Body of pancreas (tissue), 4 donors: Measurements from ENCODE around the gene PRSS53. TPM values are rescaled to one million over a fixed set of nuclear protein-coding genes. Genes with fewer than 3 reads are reported as not detected.

Experiments
- ATAC-seq: fragments of 150-250 bp; one replicate; pipeline ENCODE4 v1.9.1; 2016
- DNase-seq, 4 donors: peaks; one replicate each; pipeline ENCODE4 v3.0.0-alpha.2; 2019
- H3K27ac ChIP-seq, 4 donors: fragments of 200-600 bp; sonication (generic); 1 replicate in 3 of 4; 2 replicates in 1 of 4; pipeline versions ENCODE4 v1.5.1 to v1.6.1; 2016 to 2019; ENCODE audit warnings: mild to moderate bottlenecking in 1 of 4, mixed read lengths in 1 of 4, moderate library complexity in 1 of 4
- H3K27me3 ChIP-seq, 2 donors: fragments of 200-600 bp; sonication (generic); one replicate each; pipeline ENCODE4 v1.6.0; 2016; ENCODE audit warnings: mild to moderate bottlenecking in 1 of 2
- H3K36me3 ChIP-seq, 2 donors: fragments of 200-600 bp; sonication (generic); replicated peaks in 1 of 2; 2 replicates each; pipeline ENCODE4 v1.5.1; 2016; ENCODE audit warnings: low read depth in 2 of 2; ENCODE audit not compliant: insufficient read depth in 1 of 2
- H3K4me1 ChIP-seq: fragments of 200-600 bp; sonication (generic); one replicate; pipeline ENCODE4 v1.6.0; 2016
- H3K4me3 ChIP-seq, 2 donors: fragments of 200-600 bp; sonication (generic); 1 replicate in 1 of 2; 2 replicates in 1 of 2; pipeline ENCODE4 v1.5.1; 2016 to 2019
- H3K9me3 ChIP-seq, 3 donors: fragments of 200-600 bp; sonication (generic); 1 replicate in 2 of 3; 2 replicates in 1 of 3; pipeline ENCODE4 v1.5.1; 2016
- POLR2A ChIP-seq, 3 donors: fragments of 450-650 bp; IDR thresholded peaks; one replicate each; pipeline ENCODE4 v1.6.1; 2016; ENCODE audit warnings: antibody characterized with exemption in 3 of 3, mild to moderate bottlenecking in 2 of 3
- WGBS, 2 donors: methylation state at CpG; one replicate each; pipeline ENCODE4 v1.1.5; 2017; 5-methylcytosine and 5-hydroxymethylcytosine counted together
- intact Hi-C: fragments of 100-400 bp; cut with DNase I; formaldehyde crosslinking; loops from one replicate; pipeline ENCODE4 v1.15.1; 2023
- total RNA-seq, 2 donors: library from RNA; depleted of rRNA; stranded (reverse); fragments of >200 nt; gene quantifications; one replicate each; pipeline ENCODE4 v1.1.0, GENCODE V29; 2016
- TF ChIP-seq, protein P1 (sequence below), 7 experiments: fragments of 450-650 bp in 4 of 7; fragments of 200-600 bp in 3 of 7; sonication (generic) in 3 of 7; IDR thresholded peaks; one replicate each; pipeline ENCODE4 v1.5.1; 2016 to 2019; ENCODE audit warnings: antibody characterized with exemption in 7 of 7

PRSS53 gene
- total RNA-seq, 2 donors from 2014 or later, result 3.0 to 6.0 TPM

DNA sequence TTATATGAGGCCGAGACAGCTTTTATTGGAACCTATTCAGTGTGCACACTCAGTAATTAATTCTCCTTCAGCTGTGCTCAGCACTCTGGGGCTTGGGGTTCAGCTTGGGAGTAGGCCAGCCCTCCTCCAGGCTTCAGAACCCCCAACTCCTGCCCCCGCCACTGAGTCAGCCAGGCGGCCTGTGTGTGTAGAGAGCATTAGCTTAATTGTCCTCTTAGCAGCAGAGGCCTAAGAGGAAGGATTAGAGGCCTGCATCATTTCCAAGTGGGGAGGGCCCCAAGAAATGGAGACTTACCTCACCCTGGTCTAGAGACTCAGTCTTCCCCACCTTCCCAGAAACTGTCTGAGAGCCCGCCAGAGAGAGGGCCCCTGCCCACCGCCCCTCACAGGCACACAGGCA lies 772 bp downstream of the PRSS53 start:
- H3K9me3 ChIP-seq, result no peaks in the 10 kb centered on the region
- H3K4me1 ChIP-seq, result peaks cover 3% of the 10 kb centered on the region
- no peak overlapping the region for H3K4me3 ChIP-seq
- intact Hi-C loops, result no loop called here
- H3K27me3 ChIP-seq, result no peaks in the 10 kb centered on the region
- whole genome bisulfite sequencing, 2 donors, result 76 to 82% methylated on average over 2 to 5 of the region's 5 CpGs
- H3K27ac ChIP-seq, result no peak overlapping the region
- no peak for ATAC-seq
- DNase-seq, result no peak
- H3K36me3 ChIP-seq, result peaks cover 0 to 2% of the 10 kb centered on the region in 2 donors
- TF ChIP-seq, protein P1, sequence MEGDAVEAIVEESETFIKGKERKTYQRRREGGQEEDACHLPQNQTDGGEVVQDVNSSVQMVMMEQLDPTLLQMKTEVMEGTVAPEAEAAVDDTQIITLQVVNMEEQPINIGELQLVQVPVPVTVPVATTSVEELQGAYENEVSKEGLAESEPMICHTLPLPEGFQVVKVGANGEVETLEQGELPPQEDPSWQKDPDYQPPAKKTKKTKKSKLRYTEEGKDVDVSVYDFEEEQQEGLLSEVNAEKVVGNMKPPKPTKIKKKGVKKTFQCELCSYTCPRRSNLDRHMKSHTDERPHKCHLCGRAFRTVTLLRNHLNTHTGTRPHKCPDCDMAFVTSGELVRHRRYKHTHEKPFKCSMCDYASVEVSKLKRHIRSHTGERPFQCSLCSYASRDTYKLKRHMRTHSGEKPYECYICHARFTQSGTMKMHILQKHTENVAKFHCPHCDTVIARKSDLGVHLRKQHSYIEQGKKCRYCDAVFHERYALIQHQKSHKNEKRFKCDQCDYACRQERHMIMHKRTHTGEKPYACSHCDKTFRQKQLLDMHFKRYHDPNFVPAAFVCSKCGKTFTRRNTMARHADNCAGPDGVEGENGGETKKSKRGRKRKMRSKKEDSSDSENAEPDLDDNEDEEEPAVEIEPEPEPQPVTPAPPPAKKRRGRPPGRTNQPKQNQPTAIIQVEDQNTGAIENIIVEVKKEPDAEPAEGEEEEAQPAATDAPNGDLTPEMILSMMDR (IDR thresholded peaks at IDR 0.05), result no peak
- TF ChIP-seq POLR2A (IDR thresholded peaks at IDR 0.05), result no peak

DNA sequence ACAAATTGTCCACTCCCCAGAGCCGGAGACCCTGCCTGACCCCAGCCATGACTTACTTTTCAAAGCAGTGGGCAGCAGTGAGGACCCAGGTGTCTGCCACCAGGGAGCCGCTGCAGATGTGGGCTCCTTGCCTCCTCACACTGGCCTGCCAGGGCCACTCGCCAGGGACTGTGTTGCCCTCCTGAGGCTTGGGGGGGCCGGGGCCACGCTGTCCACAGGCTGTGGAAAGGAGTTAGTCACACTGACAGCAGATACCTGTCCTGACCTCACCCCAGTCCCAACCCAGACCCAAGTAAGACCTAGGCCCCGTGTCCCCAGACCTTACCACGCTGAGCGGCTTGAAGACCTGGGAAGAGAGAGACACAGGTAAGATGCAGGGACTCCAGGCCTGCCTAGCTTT lies 1.3 kb downstream of the PRSS53 start:
- intact Hi-C loops, result no loop called here
- ATAC-seq (no peak), DNase-seq (no peak)
- H3K4me3 ChIP-seq, result no peak overlapping the region
- H3K36me3 ChIP-seq, result peaks cover 0 to 2% of the 10 kb centered on the region in 2 donors
- H3K4me1 ChIP-seq, result no peaks in the 10 kb centered on the region
- TF ChIP-seq, protein P1 (IDR thresholded peaks at IDR 0.05), result no peak
- no peaks in the 10 kb centered on the region for H3K9me3 ChIP-seq
- WGBS, 2 donors, result 74 to 81% methylated on average over 3 to 6 of the region's 8 CpGs
- no peak overlapping the region for H3K27ac ChIP-seq
- H3K27me3 ChIP-seq, result no peaks in the 10 kb centered on the region

DNA sequence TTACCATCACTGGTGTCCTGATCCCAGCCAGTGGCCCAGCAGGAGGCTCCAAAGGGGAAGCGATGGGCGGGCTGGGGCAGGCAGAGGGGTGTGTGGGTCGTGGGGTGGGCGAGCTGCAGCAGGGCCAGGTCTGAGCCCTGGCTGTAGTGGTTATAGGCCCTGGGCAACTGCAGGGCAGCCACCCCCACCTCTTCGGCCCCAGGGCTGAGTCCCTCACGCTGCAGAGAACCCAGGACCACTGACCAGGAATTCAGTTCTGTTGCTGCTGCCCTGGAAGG lies 2.2 kb downstream of the PRSS53 start:
- Histone ChIP-seq H3K36me3 (peaks cover 0 to 2% of the 10 kb centered on the region in 2 donors), H3K4me1 (no peaks in the 10 kb centered on the region), H3K27ac (no peak overlapping the region), H3K4me3 (no peak overlapping the region), H3K9me3 (no peaks in the 10 kb centered on the region), H3K27me3 (no peaks in the 10 kb centered on the region)
- ATAC-seq (no peak), DNase-seq (no peak)
- TF ChIP-seq POLR2A (IDR thresholded peaks at IDR 0.05), result no peak
- TF ChIP-seq, protein P1 (IDR thresholded peaks at IDR 0.05), result no peak
- 78% methylated on average over 6 of the region's 6 CpGs; no CpG with 5 or more reads in 1 of the 2 donors for WGBS, 2 donors
- intact Hi-C loops, result no loop called here

DNA sequence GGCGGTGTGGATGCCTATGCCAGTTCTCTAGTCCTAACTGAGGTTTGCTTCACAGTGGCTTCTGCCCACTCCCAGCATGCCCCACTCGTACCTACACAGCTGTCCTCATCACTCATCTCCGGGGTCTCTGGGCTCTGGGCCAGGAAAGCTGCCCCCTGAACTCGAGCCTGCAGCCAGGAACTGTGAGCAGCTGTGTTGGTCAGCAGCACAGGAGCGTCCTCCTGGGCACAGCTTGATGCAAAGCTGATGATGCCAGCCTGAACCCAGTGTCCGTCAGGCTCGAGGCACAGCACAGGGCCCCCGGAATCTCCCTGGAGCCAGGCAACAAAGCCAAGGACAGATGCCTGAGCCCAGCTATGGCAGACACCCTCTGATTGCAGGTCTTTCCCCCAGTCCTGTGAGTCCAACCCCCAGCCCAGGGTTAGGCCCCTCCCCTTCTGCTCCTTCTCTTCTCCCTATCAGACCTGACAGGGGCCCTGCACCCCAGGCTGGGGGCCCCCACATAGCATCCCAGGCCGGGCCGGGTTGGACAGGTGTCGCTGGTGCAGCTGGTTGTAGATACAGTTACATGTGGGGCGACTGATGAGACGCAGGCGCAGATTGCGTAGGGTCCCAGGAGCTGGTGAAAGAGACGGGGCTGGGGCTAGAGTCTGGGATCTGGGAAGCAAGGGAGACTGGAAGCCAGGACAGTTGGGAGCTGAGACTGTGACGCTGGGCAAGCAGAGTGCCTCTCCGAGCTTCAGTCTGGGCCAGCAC lies 2.7 kb downstream of the PRSS53 start:
- DNase-seq (no peak), ATAC-seq (no peak)
- Histone ChIP-seq H3K27me3 (no peaks in the 10 kb centered on the region), H3K36me3 (peaks cover 0 to 2% of the 10 kb centered on the region in 2 donors), H3K4me1 (no peaks in the 10 kb centered on the region), H3K9me3 (no peaks in the 10 kb centered on the region), H3K4me3 (no peak overlapping the region), H3K27ac (no peak overlapping the region)
- WGBS, 2 donors, result 79 to 83% methylated on average over 4 to 18 of the region's 18 CpGs
- intact Hi-C loops, result no loop called here
- no peak for TF ChIP-seq POLR2A (IDR thresholded peaks at IDR 0.05)
- TF ChIP-seq, protein P1 (IDR thresholded peaks at IDR 0.05), result no peak

DNA sequence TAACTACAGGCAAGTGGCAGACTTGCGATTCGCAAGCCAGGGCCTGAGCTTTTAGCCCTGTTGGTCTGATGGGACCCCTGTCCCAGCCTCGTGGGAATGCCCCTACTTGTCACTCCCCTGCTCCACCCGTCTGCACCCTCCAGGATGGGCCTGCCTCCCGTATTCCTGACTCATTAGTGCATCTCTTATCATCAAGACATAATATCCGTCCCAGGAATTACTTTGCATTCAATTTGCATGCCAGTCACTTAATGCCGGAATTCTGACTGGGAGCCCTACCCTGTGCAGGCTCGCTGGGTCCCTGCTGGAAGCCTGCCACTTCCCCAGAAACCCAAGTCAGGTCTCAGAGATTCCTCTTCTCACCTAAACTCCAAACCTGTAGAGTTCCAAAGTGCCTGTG lies 3.3 kb downstream of the PRSS53 start:
- intact Hi-C loops, result no loop called here
- Histone ChIP-seq H3K4me1 (no peaks in the 10 kb centered on the region), H3K36me3 (peaks cover 0 to 3% of the 10 kb centered on the region in 2 donors), H3K9me3 (no peaks in the 10 kb centered on the region), H3K27ac (no peak overlapping the region), H3K27me3 (no peaks in the 10 kb centered on the region), H3K4me3 (no peak overlapping the region)
- TF ChIP-seq POLR2A (IDR thresholded peaks at IDR 0.05), result no peak
- TF ChIP-seq, protein P1 (IDR thresholded peaks at IDR 0.05), result no peak
- ATAC-seq, result no peak
- DNase-seq, result no peak
- WGBS, 2 donors, result 78 to 81% methylated on average over 8 of the region's 8 CpGs
